Measurements from ENCODE around the gene TRPV3. TPM values are rescaled to one million over a fixed set of nuclear protein-coding genes. Genes with fewer than 3 reads are reported as not detected.
"Not testable (repeated sequence)": the region's sequence is repeated elsewhere in the genome, so short reads cannot be mapped to it uniquely, and the experiment has no call there.

The TRPV3 gene
- total RNA-seq, 2 experiments from 2014 or later = 0.72 to 0.77 TPM

DNA sequence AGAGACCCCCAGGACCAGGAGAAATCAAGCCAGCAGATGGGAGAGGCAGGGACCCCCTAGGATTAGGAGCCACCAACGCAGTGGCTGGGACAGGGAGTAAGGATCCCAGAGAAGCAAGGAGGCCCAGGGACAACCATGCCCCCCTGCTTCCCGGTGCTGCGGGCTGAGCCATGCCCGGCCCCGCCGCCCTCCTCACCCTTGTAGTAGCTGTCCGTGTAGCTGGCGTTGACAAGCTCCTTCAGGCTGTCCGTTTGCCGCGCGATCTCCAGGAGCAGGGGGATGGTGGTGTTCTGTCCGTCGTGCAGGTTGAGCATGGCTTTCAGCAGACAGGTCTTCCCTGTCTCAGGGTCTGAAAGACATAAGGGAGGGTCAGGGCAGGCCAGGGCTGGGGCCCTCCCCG is 33.2 kb upstream of the TRPV3 start:
- no peak for DNase-seq

DNA sequence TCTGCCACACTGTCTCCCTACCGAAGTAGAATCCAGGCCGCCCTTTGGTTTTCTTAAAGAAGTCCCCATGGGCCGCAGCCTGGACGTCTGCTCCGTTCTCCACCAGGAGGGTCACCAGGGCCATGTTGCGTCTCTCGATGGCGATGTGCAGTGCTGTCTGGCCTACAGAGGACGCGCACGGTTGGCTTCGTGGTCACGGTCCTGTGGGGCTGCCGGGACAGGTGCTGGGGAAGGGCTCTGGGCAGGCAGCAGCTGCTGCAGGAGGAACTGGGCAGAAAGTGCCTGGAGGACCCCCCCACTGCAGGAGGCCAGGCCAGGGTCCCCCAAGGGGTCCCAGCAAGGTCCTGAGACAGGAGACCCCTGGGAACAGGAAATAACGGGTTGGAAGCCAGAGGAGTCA is 32.6 kb upstream of the TRPV3 start:
- no peaks in the 10 kb centered on the region for H3K9me3 Mint-ChIP-seq
- CTCF ChIA-PET = no interaction called here
- DNase-seq = no peak
- no peaks in the 10 kb centered on the region for H3K27me3 Mint-ChIP-seq (ENCODE audit: low read depth)
- H3K4me1 Mint-ChIP-seq (ENCODE audit: low read depth) = no peaks in the 10 kb centered on the region
- no peak overlapping the region for H3K4me3 Mint-ChIP-seq
- intact Hi-C loops (cut with micrococcal nuclease) = no loop called here
- no peak overlapping the region for H3K27ac Mint-ChIP-seq
- H3K36me3 Mint-ChIP-seq (ENCODE audit: low read depth) = peaks cover 3% of the 10 kb centered on the region

More for the DNA sequence above, 33.2 kb upstream of the TRPV3 start:
- Mint-ChIP-seq H3K9me3 (no peaks in the 10 kb centered on the region), H3K4me3 (no peak overlapping the region), H3K4me1 (ENCODE audit: low read depth) (no peaks in the 10 kb centered on the region), H3K27me3 (ENCODE audit: low read depth) (no peaks in the 10 kb centered on the region), H3K27ac (no peak overlapping the region), H3K36me3 (ENCODE audit: low read depth) (peaks cover 3% of the 10 kb centered on the region)
- intact Hi-C loops (cut with micrococcal nuclease) = no loop called here
- CTCF ChIA-PET = no interaction called here

DNA sequence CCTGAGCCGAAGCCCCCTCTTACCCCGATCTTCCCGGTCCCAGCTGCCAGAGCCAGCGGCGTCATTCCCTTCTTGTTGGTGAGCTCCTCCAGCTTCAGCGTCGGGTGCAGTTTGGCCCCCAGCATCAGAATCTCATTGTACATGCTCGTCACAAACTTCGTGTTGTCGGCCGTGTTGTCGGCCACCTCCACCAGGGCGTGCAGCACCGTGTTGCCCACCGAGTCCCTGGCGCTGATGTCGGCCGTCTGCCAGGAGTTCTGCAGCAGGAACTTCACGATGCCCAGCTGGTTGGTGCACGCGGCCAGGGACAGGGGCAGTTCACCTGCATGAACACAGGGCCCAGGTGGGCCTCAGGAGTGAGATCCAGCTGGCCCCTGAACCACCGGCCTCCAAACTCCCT is 32.2 kb upstream of the TRPV3 start:
- CTCF ChIA-PET = no interaction called here
- H3K27ac Mint-ChIP-seq = no peak overlapping the region
- no peaks in the 10 kb centered on the region for H3K9me3 Mint-ChIP-seq
- no peaks in the 10 kb centered on the region for H3K4me1 Mint-ChIP-seq (ENCODE audit: low read depth)
- intact Hi-C loops (cut with micrococcal nuclease) = no loop called here
- H3K4me3 Mint-ChIP-seq = no peak overlapping the region
- DNase-seq = no peak
- peaks cover 4% of the 10 kb centered on the region for H3K36me3 Mint-ChIP-seq (ENCODE audit: low read depth)
- H3K27me3 Mint-ChIP-seq (ENCODE audit: low read depth) = no peaks in the 10 kb centered on the region

DNA sequence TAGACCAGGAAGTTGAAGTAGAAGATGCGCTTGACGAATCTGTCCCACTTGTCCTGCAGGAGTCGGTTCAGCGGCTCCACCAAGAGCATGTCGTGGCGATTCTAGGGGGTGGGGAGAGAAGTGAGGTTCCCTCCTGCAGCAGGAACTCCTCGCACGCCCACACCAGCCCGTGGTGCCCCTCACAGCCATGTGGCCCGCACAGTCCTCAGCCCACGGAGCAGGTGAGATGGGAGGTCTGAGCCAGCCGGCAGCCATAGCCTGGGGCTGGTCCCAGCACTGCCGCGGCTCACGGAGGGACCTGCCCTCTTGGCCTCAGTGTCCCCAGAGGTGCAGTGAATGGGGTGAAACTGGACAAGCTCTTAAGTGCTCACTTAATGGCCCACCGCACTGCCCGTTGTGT is 28.2 kb upstream of the TRPV3 start:
- Mint-ChIP-seq H3K36me3 (ENCODE audit: low read depth) (peaks cover 7% of the 10 kb centered on the region), H3K9me3 (no peaks in the 10 kb centered on the region), H3K4me1 (ENCODE audit: low read depth) (no peaks in the 10 kb centered on the region), H3K27me3 (ENCODE audit: low read depth) (no peaks in the 10 kb centered on the region), H3K27ac (no peak overlapping the region), H3K4me3 (no peak overlapping the region)
- CTCF ChIA-PET = no interaction called here
- intact Hi-C loops (cut with micrococcal nuclease) = no loop called here
- no peak for DNase-seq

DNA sequence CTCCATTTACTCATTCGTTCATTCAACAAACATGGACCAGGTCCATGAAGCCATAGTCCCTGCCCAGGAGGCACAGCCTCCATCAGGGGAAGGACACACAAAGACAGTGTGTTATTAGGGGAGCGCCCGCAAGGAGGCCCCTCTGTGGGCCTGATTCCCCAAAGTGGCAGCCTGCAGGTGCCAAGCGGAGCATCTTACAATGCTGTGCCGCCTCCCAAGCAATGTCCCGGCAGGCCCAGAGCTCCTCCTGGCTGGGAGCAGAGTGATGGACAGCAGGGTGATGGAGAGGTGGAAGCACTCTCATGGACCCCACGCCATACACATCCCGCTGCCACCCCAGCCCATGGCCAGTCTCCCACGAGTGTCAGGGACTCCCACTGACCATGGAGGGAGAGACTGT is 25.8 kb upstream of the TRPV3 start:
- H3K9me3 Mint-ChIP-seq = peaks cover 2% of the 10 kb centered on the region
- no peak overlapping the region for H3K4me3 Mint-ChIP-seq
- no peak for DNase-seq
- no peaks in the 10 kb centered on the region for H3K4me1 Mint-ChIP-seq (ENCODE audit: low read depth)
- no peaks in the 10 kb centered on the region for H3K27me3 Mint-ChIP-seq (ENCODE audit: low read depth)
- H3K36me3 Mint-ChIP-seq (ENCODE audit: low read depth) = peaks cover 8% of the 10 kb centered on the region
- intact Hi-C loops (cut with micrococcal nuclease) = no loop called here
- no peak overlapping the region for H3K27ac Mint-ChIP-seq
- CTCF ChIA-PET = no interaction called here

DNA sequence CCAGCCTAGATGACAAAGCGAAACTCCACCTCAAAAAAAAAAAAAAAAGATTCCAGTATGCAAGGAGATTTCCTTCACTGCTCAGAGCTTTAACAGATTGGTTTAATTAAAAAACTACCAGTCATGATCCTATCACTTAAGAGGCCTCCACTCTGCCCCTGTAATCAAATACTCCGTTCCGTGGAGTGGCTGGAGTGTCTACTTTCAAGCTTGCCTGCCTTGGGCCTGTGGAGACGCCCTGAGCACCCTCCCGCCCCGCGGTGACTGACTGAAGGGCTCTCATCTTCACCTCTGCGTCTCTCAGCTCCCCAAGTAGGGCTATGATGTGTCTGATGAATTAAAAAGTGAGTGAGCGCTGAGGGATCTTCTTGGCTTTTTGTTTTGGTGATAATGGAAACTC is 25.3 kb upstream of the TRPV3 start:
- Mint-ChIP-seq H3K36me3 (ENCODE audit: low read depth) (peaks cover 8% of the 10 kb centered on the region), H3K27me3 (ENCODE audit: low read depth) (no peaks in the 10 kb centered on the region), H3K4me1 (ENCODE audit: low read depth) (no peaks in the 10 kb centered on the region), H3K9me3 (peaks cover 2% of the 10 kb centered on the region), H3K4me3 (no peak overlapping the region), H3K27ac (no peak overlapping the region)
- no peak for DNase-seq
- intact Hi-C loops (cut with micrococcal nuclease) = no loop called here
- CTCF ChIA-PET = no interaction called here

DNA sequence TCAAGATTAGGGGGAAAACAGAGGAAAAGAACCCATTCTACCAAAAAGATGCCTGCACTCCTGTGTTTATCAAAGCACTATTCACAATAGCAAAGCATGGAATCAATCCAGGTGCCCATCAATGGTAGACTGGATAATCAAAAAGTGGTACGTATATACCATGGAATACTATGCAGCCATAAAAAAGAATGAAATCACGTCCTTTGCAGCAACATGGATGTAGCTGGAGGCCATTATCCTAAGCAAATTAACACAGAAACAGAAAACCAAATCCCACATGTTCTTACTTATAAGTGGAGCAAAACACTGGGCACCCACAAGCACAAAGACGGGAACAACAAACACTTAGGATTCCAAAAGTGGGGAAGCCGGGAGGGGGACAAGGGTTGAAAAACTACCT is 21.1 kb upstream of the TRPV3 start:
- H3K36me3 Mint-ChIP-seq (ENCODE audit: low read depth); CTCF ChIA-PET; H3K27me3 Mint-ChIP-seq (ENCODE audit: low read depth); H3K27ac Mint-ChIP-seq; H3K9me3 Mint-ChIP-seq; intact Hi-C loops (cut with micrococcal nuclease); H3K4me3 Mint-ChIP-seq; DNase-seq; H3K4me1 Mint-ChIP-seq (ENCODE audit: low read depth): not testable (repeated sequence)

DNA sequence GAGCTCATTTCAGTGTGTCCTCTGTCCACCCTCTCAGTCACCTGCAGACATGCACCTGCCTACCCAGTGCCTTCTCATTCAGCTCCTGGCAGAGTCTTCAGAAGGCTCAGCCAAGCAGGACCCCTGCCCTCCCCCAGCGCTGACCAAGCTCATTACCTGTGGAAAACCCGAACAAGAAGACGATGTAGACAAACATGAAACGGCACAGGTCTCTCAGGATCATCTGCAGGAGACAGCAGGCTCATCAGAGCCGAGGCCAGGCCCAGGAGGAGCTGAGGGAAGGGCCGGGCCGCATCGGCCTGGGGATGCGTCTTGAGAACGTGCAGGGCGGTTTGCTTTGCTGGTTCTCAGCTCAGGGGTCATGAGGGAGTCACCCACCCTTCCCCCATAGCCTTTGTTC is 19.4 kb upstream of the TRPV3 start:
- H3K27ac Mint-ChIP-seq = no peak overlapping the region
- no peaks in the 10 kb centered on the region for H3K27me3 Mint-ChIP-seq (ENCODE audit: low read depth)
- no peak overlapping the region for H3K4me3 Mint-ChIP-seq
- H3K9me3 Mint-ChIP-seq = peaks cover 2% of the 10 kb centered on the region
- intact Hi-C loops (cut with micrococcal nuclease) = no loop called here
- H3K4me1 Mint-ChIP-seq (ENCODE audit: low read depth) = no peaks in the 10 kb centered on the region
- CTCF ChIA-PET = no interaction called here
- no peak for DNase-seq
- peaks cover 6% of the 10 kb centered on the region for H3K36me3 Mint-ChIP-seq (ENCODE audit: low read depth)

DNA sequence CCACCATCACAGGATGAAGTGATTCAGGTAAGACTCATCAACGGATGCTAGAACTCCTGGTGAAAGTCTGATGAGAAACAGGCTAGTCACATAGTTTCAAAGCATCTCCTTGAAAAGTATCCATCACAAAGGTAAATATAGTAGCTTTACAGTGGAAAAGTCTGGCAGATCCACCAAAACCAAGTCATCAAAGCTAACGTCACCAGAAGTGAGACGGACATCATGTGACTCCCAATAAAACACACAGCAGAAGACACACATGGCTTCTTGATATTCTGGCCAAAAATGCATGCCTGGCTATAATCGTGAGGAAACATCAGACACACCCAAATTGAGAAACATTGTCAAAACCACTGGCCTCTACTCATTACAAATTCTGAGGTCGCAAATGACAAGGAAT is 17.9 kb upstream of the TRPV3 start:
- CTCF ChIA-PET = no interaction called here
- peaks cover 8% of the 10 kb centered on the region for H3K36me3 Mint-ChIP-seq (ENCODE audit: low read depth)
- H3K4me3 Mint-ChIP-seq = no peak overlapping the region
- intact Hi-C loops (cut with micrococcal nuclease) = no loop called here
- H3K27me3 Mint-ChIP-seq (ENCODE audit: low read depth) = no peaks in the 10 kb centered on the region
- no peak overlapping the region for H3K27ac Mint-ChIP-seq
- no peak for DNase-seq
- no peaks in the 10 kb centered on the region for H3K4me1 Mint-ChIP-seq (ENCODE audit: low read depth)
- peaks cover 2% of the 10 kb centered on the region for H3K9me3 Mint-ChIP-seq

DNA sequence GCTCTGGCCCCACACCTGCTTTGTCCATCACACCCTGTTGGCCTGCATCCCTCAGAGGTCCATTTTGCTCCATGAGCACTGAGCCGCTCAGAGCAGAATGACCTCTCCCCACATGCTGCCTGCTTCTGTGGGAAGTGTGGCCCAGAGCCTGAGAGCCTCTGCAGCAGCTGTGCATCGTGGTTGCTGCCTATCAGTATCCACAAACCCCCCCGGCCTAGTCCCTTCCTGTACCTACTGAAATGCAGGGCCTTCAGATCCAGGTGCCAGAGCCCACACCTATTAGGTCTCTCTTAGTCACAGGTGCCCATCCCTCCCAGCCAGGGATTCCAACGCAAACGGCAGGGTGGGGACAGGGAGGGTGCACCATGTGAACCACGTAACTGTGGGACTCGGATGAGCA is 16.6 kb upstream of the TRPV3 start:
- no peak overlapping the region for H3K4me3 Mint-ChIP-seq
- CTCF ChIA-PET = no interaction called here

DNA sequence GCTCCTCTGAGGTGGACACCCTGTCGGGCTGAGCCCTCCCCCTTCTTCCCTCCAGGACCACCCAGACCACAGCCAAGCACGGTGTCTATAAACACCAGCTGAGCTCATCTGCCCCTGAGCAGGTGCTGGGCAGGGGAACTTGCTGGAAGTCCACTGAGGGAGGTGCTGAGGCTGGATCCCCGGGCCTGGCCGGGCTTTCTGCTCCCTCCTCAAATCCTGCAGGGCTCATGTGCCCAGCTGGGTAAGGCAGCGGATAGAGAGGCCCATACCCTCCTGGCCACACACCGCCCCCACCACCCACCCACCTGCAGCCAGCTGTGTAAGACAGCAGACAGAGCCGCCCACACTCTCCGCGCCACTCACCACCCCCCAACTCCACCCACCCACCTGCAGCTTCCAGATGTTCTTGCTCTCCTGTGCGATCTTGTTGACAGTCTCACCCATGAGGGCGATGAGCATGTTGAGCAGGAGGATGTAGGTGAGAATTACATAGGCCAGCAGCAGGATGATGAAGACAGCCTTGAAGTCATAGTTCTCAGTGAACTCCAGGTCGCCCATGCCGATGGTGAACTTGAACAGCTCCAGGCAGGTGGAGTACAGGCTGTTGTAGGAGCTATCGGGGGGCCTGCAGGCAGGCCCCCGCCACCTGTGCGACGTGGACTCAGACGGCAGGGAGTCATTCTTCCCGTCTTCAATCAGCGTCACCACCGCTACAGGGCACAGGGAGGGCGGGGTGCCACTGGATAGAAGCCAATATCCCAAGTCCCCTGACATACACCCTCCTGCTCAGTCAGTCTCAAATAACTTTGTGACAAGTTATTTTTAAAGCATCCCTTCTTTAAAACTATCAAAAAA is 15.9 kb upstream of the TRPV3 start:
- no peaks in the 10 kb centered on the region for H3K9me3 Mint-ChIP-seq
- H3K27me3 Mint-ChIP-seq (ENCODE audit: low read depth) = no peaks in the 10 kb centered on the region
- H3K4me1 Mint-ChIP-seq (ENCODE audit: low read depth) = no peaks in the 10 kb centered on the region
- no peak for DNase-seq
- H3K4me3 Mint-ChIP-seq = no peak overlapping the region
- CTCF ChIA-PET = interaction anchor here (0.6 kb wide), 1 partner anchor 110 kb away, joined by 3 read pairs; no protein-coding TSS in a partner anchor
- intact Hi-C loops (cut with micrococcal nuclease) = no loop called here
- no peak overlapping the region for H3K27ac Mint-ChIP-seq
- peaks cover 3% of the 10 kb centered on the region for H3K36me3 Mint-ChIP-seq (ENCODE audit: low read depth)

More for the DNA sequence above, 16.6 kb upstream of the TRPV3 start:
- DNase-seq = no peak
- Mint-ChIP-seq H3K27me3 (ENCODE audit: low read depth) (no peaks in the 10 kb centered on the region), H3K9me3 (peaks cover 2% of the 10 kb centered on the region), H3K4me1 (ENCODE audit: low read depth) (no peaks in the 10 kb centered on the region), H3K27ac (no peak overlapping the region), H3K36me3 (ENCODE audit: low read depth) (peaks cover 7% of the 10 kb centered on the region)
- intact Hi-C loops (cut with micrococcal nuclease) = no loop called here

DNA sequence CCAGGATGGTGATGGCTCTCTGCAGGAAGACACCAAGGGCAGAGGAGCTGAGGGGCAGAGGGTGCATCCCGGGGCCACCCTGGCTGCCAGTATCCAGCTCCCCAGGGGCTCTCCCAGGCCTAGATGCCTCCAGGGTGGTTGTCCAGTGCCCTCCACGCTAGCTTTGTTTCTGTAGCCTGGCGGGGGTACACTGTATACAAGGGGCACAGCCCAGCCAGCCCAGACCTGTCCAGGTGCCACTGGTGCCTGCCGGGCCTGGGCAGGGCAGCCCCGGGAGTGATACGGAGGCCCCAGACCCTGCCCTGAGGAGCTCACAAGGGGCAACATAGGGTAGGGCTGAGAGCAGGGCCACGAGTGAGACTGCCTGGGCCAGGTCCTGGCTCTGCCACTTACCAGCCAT is 14.6 kb upstream of the TRPV3 start:
- DNase-seq = no peak
- no peaks in the 10 kb centered on the region for H3K4me1 Mint-ChIP-seq (ENCODE audit: low read depth)
- intact Hi-C loops (cut with micrococcal nuclease) = no loop called here
- no peaks in the 10 kb centered on the region for H3K9me3 Mint-ChIP-seq
- no peaks in the 10 kb centered on the region for H3K27me3 Mint-ChIP-seq (ENCODE audit: low read depth)
- H3K4me3 Mint-ChIP-seq = no peak overlapping the region
- CTCF ChIA-PET = interaction anchor here (0.7 kb wide), 1 partner anchor 29 kb away, joined by 3 read pairs; no protein-coding TSS in a partner anchor
- H3K27ac Mint-ChIP-seq = no peak overlapping the region
- peaks cover 6% of the 10 kb centered on the region for H3K36me3 Mint-ChIP-seq (ENCODE audit: low read depth)

DNA sequence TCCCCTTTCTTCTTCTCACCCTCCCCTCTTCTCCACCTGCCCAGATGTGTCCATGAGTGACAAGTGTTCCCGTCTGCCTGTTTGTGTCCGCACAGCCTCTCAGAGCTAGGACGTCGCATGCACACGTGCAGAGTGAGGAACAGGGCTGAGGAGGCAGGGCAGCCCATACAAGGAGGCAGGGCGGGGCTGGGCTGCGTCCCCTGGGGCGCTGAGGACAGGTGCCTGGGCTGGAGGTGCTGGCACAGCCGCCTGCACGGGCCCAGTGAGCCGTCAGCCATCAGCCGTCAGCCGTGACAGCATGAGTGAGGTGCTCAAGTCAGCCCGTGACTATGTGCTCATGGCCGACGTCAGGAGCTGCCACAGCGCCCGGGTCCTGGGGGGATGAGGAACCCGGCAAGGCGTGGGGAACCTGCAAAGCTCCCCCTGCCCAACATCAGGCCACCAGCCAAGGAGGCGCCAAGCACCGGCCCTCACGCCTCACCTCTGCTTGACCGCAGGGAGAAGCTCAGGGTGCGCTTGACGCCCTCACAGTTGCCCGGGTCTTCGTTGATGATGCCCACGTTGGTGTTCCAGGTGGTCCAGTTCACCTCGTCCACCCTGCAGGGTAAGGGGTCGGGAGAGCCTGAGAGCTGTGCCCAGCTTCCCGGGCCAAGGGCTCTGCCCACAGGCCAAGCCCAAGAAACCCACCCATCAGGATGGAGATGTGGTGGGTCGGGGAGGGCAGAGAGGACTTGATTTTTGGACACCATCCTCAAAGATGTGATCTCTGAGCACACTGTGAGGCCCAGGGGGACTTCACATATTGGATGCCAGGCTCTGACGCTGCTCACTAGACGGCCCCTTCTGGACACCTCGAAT is 13.7 kb upstream of the TRPV3 start:
- intact Hi-C loops (cut with micrococcal nuclease) = no loop called here
- no peaks in the 10 kb centered on the region for H3K27me3 Mint-ChIP-seq (ENCODE audit: low read depth)

More for the DNA sequence above, 13.7 kb upstream of the TRPV3 start:
- CTCF ChIA-PET = interaction anchor here (0.7 kb wide), 1 partner anchor 30 kb away, joined by 3 read pairs; no protein-coding TSS in a partner anchor
- Mint-ChIP-seq H3K9me3 (no peaks in the 10 kb centered on the region), H3K27ac (no peak overlapping the region), H3K36me3 (ENCODE audit: low read depth) (peaks cover 5% of the 10 kb centered on the region), H3K4me1 (ENCODE audit: low read depth) (no peaks in the 10 kb centered on the region), H3K4me3 (no peak overlapping the region)
- no peak for DNase-seq

All from activated naive CD4-positive, alpha-beta T cell treated with anti-CD3 and anti-CD28 coated beads for 36 hours (primary cell).